ENCODE data around the gene LIFR. TPM values are rescaled to one million over a fixed set of nuclear protein-coding genes. Genes with fewer than 3 reads are reported as not detected.
A peak's percentile ranks its signal among the peaks of the same experiment; 100 is the strongest.

LIFR gene
- total RNA-seq, 2 donors from 2014 or later = 68.5 to 120 TPM

GRCh38 chr5:38582293-38582974 lies 26.0 kb upstream of the LIFR start:
- Histone ChIP-seq H3K4me3 (no peak overlapping the region), H3K4me1 (replicated peaks) (peaks cover 3% of the 10 kb centered on the region), H3K36me3 (no peaks in the 10 kb centered on the region), H3K27me3 (replicated peaks; ENCODE audit: insufficient read depth) (no peaks in the 10 kb centered on the region), H3K9me3 (no peaks in the 10 kb centered on the region), H3K27ac (no peak overlapping the region)
- 30% methylated on average over 5 of the region's 5 CpGs for WGBS
- no peak for TF ChIP-seq POLR2AphosphoS5 (IDR thresholded peaks at IDR 0.05)
- no peak for TF ChIP-seq CTCF (IDR thresholded peaks at IDR 0.05)
- TF ChIP-seq POLR2A (IDR thresholded peaks at IDR 0.05) = no peak
- DNase-seq (ENCODE audit: low spot score) = no peak
- intact Hi-C loops (cut with DNase I) = no loop called here

- Histone ChIP-seq H3K27me3 (replicated peaks; ENCODE audit: insufficient read depth) (no peaks in the 10 kb centered on the region), H3K9me3 (no peaks in the 10 kb centered on the region), H3K27ac (no peak overlapping the region), H3K4me1 (replicated peaks) (peaks cover 4% of the 10 kb centered on the region), H3K36me3 (no peaks in the 10 kb centered on the region), H3K4me3 (no peak overlapping the region)
- intact Hi-C loops (cut with DNase I) = no loop called here
- no peak for DNase-seq (ENCODE audit: low spot score)
- WGBS = 95% methylated on average over 4 of the region's 4 CpGs
- TF ChIP-seq POLR2AphosphoS5 (IDR thresholded peaks at IDR 0.05) = no peak
- no peak for TF ChIP-seq CTCF (IDR thresholded peaks at IDR 0.05)
- no peak for TF ChIP-seq POLR2A (IDR thresholded peaks at IDR 0.05)
Measured at GRCh38 chr5:38581597-38581996, 25.2 kb upstream of the LIFR start.

GRCh38 chr5:38579105-38579504 lies 22.7 kb upstream of the LIFR start:
- no peak overlapping the region for H3K4me3 ChIP-seq
- no peak for TF ChIP-seq CTCF (IDR thresholded peaks at IDR 0.05)
- TF ChIP-seq POLR2AphosphoS5 (IDR thresholded peaks at IDR 0.05) = no peak
- WGBS = 98% methylated on average over 2 of the region's 2 CpGs
- no peaks in the 10 kb centered on the region for H3K36me3 ChIP-seq
- no peaks in the 10 kb centered on the region for H3K9me3 ChIP-seq
- peaks cover 4% of the 10 kb centered on the region for H3K4me1 ChIP-seq (replicated peaks)
- H3K27me3 ChIP-seq (replicated peaks; ENCODE audit: insufficient read depth) = no peaks in the 10 kb centered on the region
- DNase-seq (ENCODE audit: low spot score) = no peak
- no peak overlapping the region for H3K27ac ChIP-seq
- intact Hi-C loops (cut with DNase I) = no loop called here

GRCh38 chr5:38576961-38577684 lies 20.7 kb upstream of the LIFR start:
- DNase-seq (ENCODE audit: low spot score) = no peak
- no peaks in the 10 kb centered on the region for H3K36me3 ChIP-seq
- WGBS = 60% methylated on average over 5 of the region's 5 CpGs
- intact Hi-C loops (cut with DNase I) = no loop called here
- H3K27ac ChIP-seq = peak overlapping the region in 1 of 2 donors; percentile 63
- TF ChIP-seq POLR2A (IDR thresholded peaks at IDR 0.05) (no peak), POLR2AphosphoS5 (IDR thresholded peaks at IDR 0.05) (no peak), CTCF (IDR thresholded peaks at IDR 0.05) (no peak)
- no peak overlapping the region for H3K4me3 ChIP-seq
- no peaks in the 10 kb centered on the region for H3K9me3 ChIP-seq
- no peaks in the 10 kb centered on the region for H3K27me3 ChIP-seq (replicated peaks; ENCODE audit: insufficient read depth)
- H3K4me1 ChIP-seq (replicated peaks) = peaks cover 4% of the 10 kb centered on the region

- 39% methylated on average over 7 of the region's 7 CpGs for WGBS
- H3K9me3 ChIP-seq = no peaks in the 10 kb centered on the region
- H3K27me3 ChIP-seq (replicated peaks; ENCODE audit: insufficient read depth) = no peaks in the 10 kb centered on the region
- H3K36me3 ChIP-seq = no peaks in the 10 kb centered on the region
- H3K27ac ChIP-seq = peak overlapping the region; percentile 53 to 63
- TF ChIP-seq POLR2A (IDR thresholded peaks at IDR 0.05) (no peak), POLR2AphosphoS5 (IDR thresholded peaks at IDR 0.05) (peak; percentile 86)
- intact Hi-C loops (cut with DNase I) = no loop called here
- H3K4me1 ChIP-seq (replicated peaks) = peaks cover 4% of the 10 kb centered on the region
- DNase-seq (ENCODE audit: low spot score) = peak; percentile 69
- no peak overlapping the region for H3K4me3 ChIP-seq
Measured at GRCh38 chr5:38576442-38576841, 20.0 kb upstream of the LIFR start.

Data from prostate gland (tissue), 2 donors.